Esophagus squamous epithelium (tissue), 5 donors: ENCODE data around the gene C1QL3. TPM values are rescaled to one million over a fixed set of nuclear protein-coding genes. Genes with fewer than 3 reads are reported as not detected.

ENCODE experiments used
- DNase-seq: peaks from one replicate; lab custom pipeline; 2025; lab: John Stamatoyannopoulos, UW
- H3K27ac ChIP-seq, 4 donors: fragments of 200-600 bp; sonication (generic); one replicate each; pipeline ENCODE4 v1.5.1; 2016 to 2019; ENCODE audit warnings: mild to moderate bottlenecking in 1 of 4
- H3K27me3 ChIP-seq, 4 donors: fragments of 200-600 bp; sonication (generic); 1 replicate in 3 of 4; 2 replicates in 1 of 4; pipeline versions ENCODE4 v1.5.1 to v1.6.0; 2017 to 2021; ENCODE audit warnings: antibody characterized with exemption in 1 of 4
- H3K36me3 ChIP-seq, 3 donors: fragments of 200-600 bp; sonication (generic); one replicate each; pipeline ENCODE4 v1.5.1; 2016 to 2019
- H3K4me1 ChIP-seq, 3 donors: fragments of 200-600 bp; sonication (generic); one replicate each; pipeline ENCODE4 v1.5.1; 2017 to 2019
- H3K4me3 ChIP-seq, 4 donors: fragments of 200-600 bp; sonication (generic); 1 replicate in 3 of 4; 2 replicates in 1 of 4; pipeline ENCODE4 v1.5.1; 2016 to 2019; ENCODE audit warnings: mild to moderate bottlenecking in 2 of 4, moderate library complexity in 1 of 4
- H3K9me3 ChIP-seq, 3 donors: fragments of 200-600 bp; sonication (generic); one replicate each; pipeline ENCODE4 v1.5.1; 2016 to 2019
- POLR2A ChIP-seq, 4 donors: fragments of 450-650 bp; IDR thresholded peaks; one replicate each; pipeline ENCODE4 v1.6.1; 2017; ENCODE audit warnings: antibody characterized with exemption in 4 of 4, mild to moderate bottlenecking in 4 of 4, moderate library complexity in 3 of 4
- WGBS, 2 donors: methylation state at CpG; one replicate each; pipeline ENCODE4 v1.1.5; 2018; 5-methylcytosine and 5-hydroxymethylcytosine counted together
- intact Hi-C: fragments of 100-400 bp; cut with DNase I; formaldehyde crosslinking; loops from one replicate; pipeline ENCODE4 v1.15.0; 2022
- total RNA-seq, 4 donors: library from RNA; depleted of rRNA; stranded (reverse); fragments of >200 nt; gene quantifications; one replicate each; pipeline ENCODE4 v1.1.0, GENCODE V29; 2016
- TF ChIP-seq, protein P1 (sequence below), 6 experiments: fragments of 450-650 bp in 4 of 6; fragments of 200-600 bp in 2 of 6; sonication (generic) in 2 of 6; IDR thresholded peaks; one replicate each; pipeline ENCODE4 v1.5.1; 2016 to 2019; ENCODE audit warnings: antibody characterized with exemption in 6 of 6, mild to moderate bottlenecking in 4 of 6, moderate library complexity in 4 of 6
- donor health status: DM: yes; HTN: yes; CAD: no.

Gene C1QL3
- total RNA-seq, 4 donors from 2014 or later, result not detected

DNA sequence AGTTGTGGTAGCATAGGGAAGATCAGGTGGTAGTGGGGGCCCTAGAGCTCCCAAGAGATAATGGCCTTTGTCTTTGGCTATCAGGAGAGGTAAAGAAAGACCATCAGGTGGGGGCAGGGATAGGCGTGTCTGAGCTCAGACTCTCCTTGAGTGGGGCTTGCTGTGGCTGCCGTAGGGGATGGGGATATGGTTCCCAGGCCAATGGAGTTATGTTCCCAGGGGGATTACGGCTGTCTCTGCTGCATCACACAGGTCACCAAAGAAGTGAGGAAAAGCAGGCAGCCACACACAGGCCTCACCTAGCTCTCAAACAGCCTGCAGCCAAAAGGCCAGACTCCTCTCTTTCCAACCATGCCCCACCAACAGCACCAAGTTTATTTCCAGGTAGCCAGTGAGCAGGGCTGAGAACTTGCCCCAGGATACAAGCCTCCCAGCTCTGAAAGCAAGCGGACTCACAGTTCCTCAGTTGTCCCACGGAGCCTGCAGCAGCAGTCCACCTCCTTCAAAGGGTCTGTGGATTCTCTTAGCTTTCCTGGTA is 37.6 kb upstream of the C1QL3 start:
- Histone ChIP-seq H3K27me3 (no peaks in the 10 kb centered on the region), H3K9me3 (no peaks in the 10 kb centered on the region), H3K4me1 (no peaks in the 10 kb centered on the region), H3K27ac (no peak overlapping the region), H3K36me3 (no peaks in the 10 kb centered on the region), H3K4me3 (no peak overlapping the region)
- intact Hi-C loops, result no loop called here
- 54 to 75% methylated on average over 2 to 4 of the region's 5 CpGs for WGBS, 2 donors
- no peak for TF ChIP-seq POLR2A (IDR thresholded peaks at IDR 0.05)
- TF ChIP-seq, protein P1, sequence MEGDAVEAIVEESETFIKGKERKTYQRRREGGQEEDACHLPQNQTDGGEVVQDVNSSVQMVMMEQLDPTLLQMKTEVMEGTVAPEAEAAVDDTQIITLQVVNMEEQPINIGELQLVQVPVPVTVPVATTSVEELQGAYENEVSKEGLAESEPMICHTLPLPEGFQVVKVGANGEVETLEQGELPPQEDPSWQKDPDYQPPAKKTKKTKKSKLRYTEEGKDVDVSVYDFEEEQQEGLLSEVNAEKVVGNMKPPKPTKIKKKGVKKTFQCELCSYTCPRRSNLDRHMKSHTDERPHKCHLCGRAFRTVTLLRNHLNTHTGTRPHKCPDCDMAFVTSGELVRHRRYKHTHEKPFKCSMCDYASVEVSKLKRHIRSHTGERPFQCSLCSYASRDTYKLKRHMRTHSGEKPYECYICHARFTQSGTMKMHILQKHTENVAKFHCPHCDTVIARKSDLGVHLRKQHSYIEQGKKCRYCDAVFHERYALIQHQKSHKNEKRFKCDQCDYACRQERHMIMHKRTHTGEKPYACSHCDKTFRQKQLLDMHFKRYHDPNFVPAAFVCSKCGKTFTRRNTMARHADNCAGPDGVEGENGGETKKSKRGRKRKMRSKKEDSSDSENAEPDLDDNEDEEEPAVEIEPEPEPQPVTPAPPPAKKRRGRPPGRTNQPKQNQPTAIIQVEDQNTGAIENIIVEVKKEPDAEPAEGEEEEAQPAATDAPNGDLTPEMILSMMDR (IDR thresholded peaks at IDR 0.05), result no peak
- no peak for DNase-seq

DNA sequence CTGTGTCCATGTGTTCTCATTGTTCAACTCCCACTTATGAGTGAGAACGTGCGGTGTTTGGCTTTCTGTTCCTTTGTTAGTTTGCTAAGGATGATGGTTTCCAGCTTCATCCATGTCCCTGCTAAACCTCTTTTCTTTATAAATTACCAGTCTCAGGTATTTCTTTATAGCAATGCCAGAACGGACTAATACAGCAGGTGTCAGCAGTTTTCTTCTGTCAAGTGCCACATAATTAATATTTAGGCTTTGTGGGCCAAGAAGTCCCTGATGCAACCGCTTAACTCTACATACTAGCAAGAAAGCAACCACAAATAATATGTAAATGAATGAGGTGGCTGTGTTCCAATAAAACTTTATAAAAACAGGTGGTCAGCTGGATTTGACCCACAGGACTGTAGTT is 26.3 kb upstream of the C1QL3 start:
- no peak for TF ChIP-seq POLR2A (IDR thresholded peaks at IDR 0.05)
- TF ChIP-seq, protein P1 (IDR thresholded peaks at IDR 0.05), result no peak
- DNase-seq, result no peak
- H3K27ac ChIP-seq, result no peak overlapping the region
- no peaks in the 10 kb centered on the region for H3K9me3 ChIP-seq
- no peak overlapping the region for H3K4me3 ChIP-seq
- no peaks in the 10 kb centered on the region for H3K36me3 ChIP-seq
- H3K27me3 ChIP-seq, result no peaks in the 10 kb centered on the region
- H3K4me1 ChIP-seq, result no peaks in the 10 kb centered on the region
- intact Hi-C loops, result no loop called here
- 52 to 65% methylated on average over 4 of the region's 4 CpGs for WGBS, 2 donors

DNA sequence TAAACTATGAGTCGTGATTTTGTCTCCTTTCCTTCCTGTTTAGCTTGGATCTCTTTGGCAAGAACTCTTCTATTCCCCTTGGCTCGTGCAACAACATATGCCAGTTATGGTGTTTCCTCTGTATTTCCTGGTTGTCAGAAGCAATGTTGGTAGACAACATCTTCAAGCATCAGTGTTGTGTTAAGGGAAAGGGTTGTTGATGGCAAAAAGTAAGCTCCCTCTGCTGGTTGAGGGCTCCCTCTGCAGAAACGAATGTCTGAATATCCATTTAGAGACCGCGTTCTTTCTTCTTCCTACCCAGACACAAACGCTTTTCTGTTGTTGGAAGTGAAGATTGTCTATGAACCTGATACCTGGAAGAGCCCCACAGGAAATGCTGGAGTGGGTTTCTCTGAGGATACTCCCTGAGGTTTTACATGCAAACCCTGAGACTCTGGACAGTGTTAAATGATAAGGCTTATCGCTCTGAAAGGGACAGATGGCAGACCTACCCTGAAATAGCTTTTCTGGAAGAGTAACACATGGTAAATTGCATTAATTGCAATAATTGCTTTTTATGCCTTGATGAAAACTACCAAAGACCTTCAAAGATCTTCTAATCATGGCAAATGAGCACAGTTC is 23.5 kb upstream of the C1QL3 start:
- WGBS, 2 donors, result 22 to 37% methylated on average over 7 of the region's 7 CpGs
- Histone ChIP-seq H3K36me3 (no peaks in the 10 kb centered on the region), H3K4me1 (no peaks in the 10 kb centered on the region), H3K4me3 (no peak overlapping the region), H3K27ac (no peak overlapping the region), H3K9me3 (no peaks in the 10 kb centered on the region), H3K27me3 (no peaks in the 10 kb centered on the region)
- TF ChIP-seq, protein P1 (IDR thresholded peaks at IDR 0.05), result peak in 5 of 6 experiments; percentile 20 to 59 (median 38)
- no peak for TF ChIP-seq POLR2A (IDR thresholded peaks at IDR 0.05)
- DNase-seq, result no peak
- intact Hi-C loops, result no loop called here

DNA sequence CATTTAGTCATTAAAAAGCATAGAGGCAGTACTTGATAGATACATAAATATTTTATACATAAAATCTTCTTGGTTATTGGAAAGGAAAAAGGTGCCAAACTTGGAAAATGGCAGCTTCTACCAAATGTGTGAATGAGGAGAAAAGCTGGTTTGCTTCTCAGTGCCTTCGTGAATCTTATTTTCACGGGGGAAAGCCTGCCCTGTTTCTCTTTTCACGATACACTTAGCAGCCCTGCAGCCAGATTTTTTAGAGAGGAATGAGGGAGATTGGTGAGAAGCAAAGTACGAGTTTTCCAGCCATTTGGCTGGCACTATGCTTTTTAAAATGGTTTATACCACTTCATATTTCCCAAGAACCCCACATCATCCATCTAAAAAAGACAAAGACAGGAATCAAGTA is 22.9 kb upstream of the C1QL3 start:
- Histone ChIP-seq H3K36me3 (no peaks in the 10 kb centered on the region), H3K9me3 (no peaks in the 10 kb centered on the region), H3K4me3 (no peak overlapping the region), H3K27ac (no peak overlapping the region), H3K4me1 (no peaks in the 10 kb centered on the region), H3K27me3 (no peaks in the 10 kb centered on the region)
- TF ChIP-seq, protein P1 (IDR thresholded peaks at IDR 0.05), result no peak
- no peak for TF ChIP-seq POLR2A (IDR thresholded peaks at IDR 0.05)
- 75 to 82% methylated on average over 4 of the region's 4 CpGs for WGBS, 2 donors
- no peak for DNase-seq
- intact Hi-C loops, result no loop called here

DNA sequence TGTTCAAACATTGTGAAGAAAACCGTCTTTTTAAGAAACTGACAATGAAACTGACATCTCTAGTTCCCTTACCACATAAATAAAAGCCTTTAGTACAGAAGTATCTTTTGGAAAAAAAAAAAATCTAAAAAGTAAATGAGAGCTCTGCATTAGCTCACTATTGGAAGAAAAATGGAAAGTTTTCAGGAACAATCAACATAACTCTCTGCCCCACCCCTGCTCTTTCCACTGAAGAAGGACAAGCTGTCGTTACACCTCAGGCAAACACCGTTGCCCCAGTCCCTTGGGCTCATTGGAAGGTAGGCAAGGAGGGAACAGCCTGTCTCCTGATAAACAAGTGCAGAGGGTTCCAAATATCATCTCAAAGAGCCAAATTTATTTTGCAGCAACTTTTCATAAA is 22.4 kb upstream of the C1QL3 start:
- peaks cover 0 to 4% (median 0%) of the 10 kb centered on the region in 4 donors for H3K27me3 ChIP-seq
- no peak for TF ChIP-seq POLR2A (IDR thresholded peaks at IDR 0.05)
- TF ChIP-seq, protein P1 (IDR thresholded peaks at IDR 0.05), result no peak
- no peaks in the 10 kb centered on the region for H3K9me3 ChIP-seq
- no peaks in the 10 kb centered on the region for H3K4me1 ChIP-seq
- no peak overlapping the region for H3K27ac ChIP-seq
- H3K36me3 ChIP-seq, result no peaks in the 10 kb centered on the region
- no peak for DNase-seq
- intact Hi-C loops, result no loop called here
- whole genome bisulfite sequencing, 2 donors, result 32 to 64% methylated on average over 3 of the region's 3 CpGs
- no peak overlapping the region for H3K4me3 ChIP-seq
